ENCODE data around the gene SMOC2.

GRCh38 chr6:168708526-168708925, 267.5 kb downstream of the SMOC2 start:
- TF ChIP-seq CTCF (IDR thresholded peaks at IDR 0.05), result no peak
- TF ChIP-seq REST (IDR thresholded peaks at IDR 0.05), result no peak
- TF ChIP-seq NR3C1 (IDR thresholded peaks at IDR 0.05), result no peak
- no peak for TF ChIP-seq MAX (IDR thresholded peaks at IDR 0.05)
- TF ChIP-seq POLR2A (IDR thresholded peaks at IDR 0.05; ENCODE audit: low read length), result no peak
- no peak for TF ChIP-seq RAD21 (conservative IDR thresholded peaks at IDR 0.05 in 1 of 2, IDR thresholded peaks at IDR 0.05 in 1 of 2)
- no peak for TF ChIP-seq BHLHE40 (IDR thresholded peaks at IDR 0.05; ENCODE audit: low read depth, low read length)
- TF ChIP-seq MYC (IDR thresholded peaks at IDR 0.05; ENCODE audit: borderline replicate concordance, low read length), result no peak
- no peak for TF ChIP-seq HDAC2 (IDR thresholded peaks at IDR 0.05)
- TF ChIP-seq EP300 (IDR thresholded peaks at IDR 0.05), result no peak
- no peak for TF ChIP-seq PHF8 (IDR thresholded peaks at IDR 0.05; ENCODE audit: borderline replicate concordance, low read depth)

Data from A549 (cell line).